DND-41 (cell line): Measurements from ENCODE around the gene SMLR1.

ENCODE experiments used
- ATAC-seq: fragments of 200-7000 bp; cut with Tn5 transposase; 3 replicates; pipeline ENCODE4 v1.9.1; 2021; ENCODE audit warnings: low read depth; ENCODE audit not compliant: insufficient read depth
- DNase-seq: peaks from one replicate; pipeline ENCODE4 v3.0.0-alpha.2; 2020
- H2AFZ ChIP-seq: 2 replicates; pipeline ENCODE4 v1.6.0; 2012; ENCODE audit warnings: low read depth, low read length
- H3K27ac ChIP-seq: 2 replicates; pipeline ENCODE4 v1.5.1; 2012; ENCODE audit warnings: low read length, inconsistent platforms
- H3K27me3 ChIP-seq: fragments of 200-600 bp; sonication (generic); 2 replicates; pipeline ENCODE4 v1.6.0; 2012; ENCODE audit warnings: low read length, mild to moderate bottlenecking, inconsistent platforms; ENCODE audit not compliant: insufficient read depth, poor library complexity
- H3K36me3 ChIP-seq: 2 replicates; pipeline ENCODE4 v1.5.1; 2012; ENCODE audit warnings: low read length, inconsistent platforms; ENCODE audit not compliant: insufficient read depth
- H3K4me1 ChIP-seq: 2 replicates; pipeline ENCODE4 v1.5.1; 2012; ENCODE audit warnings: mild to moderate bottlenecking, low read length; ENCODE audit not compliant: insufficient read depth
- H3K4me2 ChIP-seq: 2 replicates; pipeline ENCODE4 v1.6.0; 2012; ENCODE audit warnings: mild to moderate bottlenecking, moderate library complexity, low read length, inconsistent platforms; ENCODE audit not compliant: insufficient read depth
- H3K4me3 ChIP-seq, 2 experiments: fragments of 200-600 bp in 1 of 2; shearing (Covaris generic) in 1 of 2; 2 replicates each; pipeline ENCODE4 v1.5.1; 2012 to 2016; ENCODE audit warnings: inconsistent platforms in 2 of 2, low read length in 2 of 2, mild to moderate bottlenecking in 2 of 2, low read depth in 1 of 2, moderate library complexity in 1 of 2
- H3K79me2 ChIP-seq: 2 replicates; pipeline ENCODE4 v1.6.0; 2012; ENCODE audit warnings: low read length, inconsistent platforms; ENCODE audit not compliant: insufficient read depth
- H3K9ac ChIP-seq: 2 replicates; pipeline ENCODE4 v1.6.0; 2012; ENCODE audit warnings: low read depth, mild to moderate bottlenecking, inconsistent platforms, low read length, moderate library complexity
- H3K9me3 ChIP-seq: 2 replicates; pipeline ENCODE4 v1.5.1; 2012; ENCODE audit warnings: low read length, moderate library complexity, mild to moderate bottlenecking, inconsistent platforms; ENCODE audit not compliant: insufficient read depth, severe bottlenecking
- H4K20me1 ChIP-seq: 2 replicates; pipeline ENCODE4 v1.6.0; 2012; ENCODE audit warnings: low read length; ENCODE audit not compliant: insufficient read depth
- EZH2 ChIP-seq: IDR thresholded peaks from 3 replicates; pipeline ENCODE4 v1.6.1; 2012; ENCODE audit warnings: borderline replicate concordance, low read depth, mild to moderate bottlenecking, moderate library complexity, low read length, inconsistent platforms; ENCODE audit not compliant: severe bottlenecking
- TF ChIP-seq, protein P1 (sequence below): IDR thresholded peaks from 2 replicates; pipeline ENCODE4 v1.5.1; 2012; ENCODE audit warnings: borderline replicate concordance, low read length, moderate library complexity, mild to moderate bottlenecking; ENCODE audit not compliant: poor library complexity, severe bottlenecking; ENCODE audit errors: extremely low read depth

The SMLR1 gene

DNA sequence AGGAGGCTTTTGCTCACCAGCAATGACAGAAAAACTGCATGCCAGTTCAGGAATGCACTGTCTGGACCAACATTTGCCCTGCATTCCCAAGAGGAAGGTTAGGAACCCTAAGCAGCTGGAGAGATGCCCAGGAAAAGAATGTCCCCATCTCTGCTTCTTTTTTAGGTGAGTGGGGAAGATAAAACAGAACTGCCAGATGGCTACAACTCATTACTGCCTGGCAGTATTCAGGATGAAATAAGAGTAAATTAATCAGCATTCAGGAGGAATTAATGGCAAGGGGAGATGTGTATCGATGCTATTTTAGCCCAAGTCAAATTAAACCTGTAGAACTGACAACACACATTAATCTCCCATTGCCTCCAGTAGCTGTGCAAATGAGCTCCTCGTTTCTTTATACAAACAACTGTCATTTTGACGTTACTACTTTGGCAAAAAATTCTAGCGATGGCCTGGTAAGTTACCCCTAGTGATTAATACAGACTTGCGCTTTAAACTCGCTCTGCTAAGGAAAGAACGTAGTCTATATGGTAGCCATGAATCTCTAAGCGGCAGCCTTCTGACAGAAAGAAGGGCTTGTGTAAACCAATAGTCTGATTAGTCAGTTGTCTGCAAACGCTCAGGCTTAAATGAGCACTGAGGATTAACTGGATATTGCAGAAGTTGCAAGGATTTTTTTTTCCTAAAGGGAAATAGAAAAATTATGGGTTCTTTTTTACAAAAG is 16.7 kb upstream of the SMLR1 start:
- H3K79me2 ChIP-seq: no peaks in the 10 kb centered on the region
- H3K9ac ChIP-seq: no peak overlapping the region
- no peak overlapping the region for H2AFZ ChIP-seq
- no peak for ATAC-seq
- H3K4me3 ChIP-seq: no peak overlapping the region
- H3K4me2 ChIP-seq: no peak overlapping the region
- H4K20me1 ChIP-seq: no peaks in the 10 kb centered on the region
- no peaks in the 10 kb centered on the region for H3K4me1 ChIP-seq
- DNase-seq: no peak
- no peak overlapping the region for H3K27ac ChIP-seq
- TF ChIP-seq EZH2: no peak
- TF ChIP-seq, protein P1, sequence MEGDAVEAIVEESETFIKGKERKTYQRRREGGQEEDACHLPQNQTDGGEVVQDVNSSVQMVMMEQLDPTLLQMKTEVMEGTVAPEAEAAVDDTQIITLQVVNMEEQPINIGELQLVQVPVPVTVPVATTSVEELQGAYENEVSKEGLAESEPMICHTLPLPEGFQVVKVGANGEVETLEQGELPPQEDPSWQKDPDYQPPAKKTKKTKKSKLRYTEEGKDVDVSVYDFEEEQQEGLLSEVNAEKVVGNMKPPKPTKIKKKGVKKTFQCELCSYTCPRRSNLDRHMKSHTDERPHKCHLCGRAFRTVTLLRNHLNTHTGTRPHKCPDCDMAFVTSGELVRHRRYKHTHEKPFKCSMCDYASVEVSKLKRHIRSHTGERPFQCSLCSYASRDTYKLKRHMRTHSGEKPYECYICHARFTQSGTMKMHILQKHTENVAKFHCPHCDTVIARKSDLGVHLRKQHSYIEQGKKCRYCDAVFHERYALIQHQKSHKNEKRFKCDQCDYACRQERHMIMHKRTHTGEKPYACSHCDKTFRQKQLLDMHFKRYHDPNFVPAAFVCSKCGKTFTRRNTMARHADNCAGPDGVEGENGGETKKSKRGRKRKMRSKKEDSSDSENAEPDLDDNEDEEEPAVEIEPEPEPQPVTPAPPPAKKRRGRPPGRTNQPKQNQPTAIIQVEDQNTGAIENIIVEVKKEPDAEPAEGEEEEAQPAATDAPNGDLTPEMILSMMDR: no peak
- H3K9me3 ChIP-seq: no peaks in the 10 kb centered on the region
- no peaks in the 10 kb centered on the region for H3K36me3 ChIP-seq
- H3K27me3 ChIP-seq: no peaks in the 10 kb centered on the region

GRCh38 chr6:130811932-130812331 is 15.3 kb upstream of the SMLR1 start:
- no peaks in the 10 kb centered on the region for H3K4me1 ChIP-seq
- H3K27ac ChIP-seq: no peak overlapping the region
- no peak overlapping the region for H3K4me3 ChIP-seq
- DNase-seq (no peak), ATAC-seq (no peak)
- no peaks in the 10 kb centered on the region for H3K79me2 ChIP-seq
- TF ChIP-seq, protein P1: no peak
- no peak for TF ChIP-seq EZH2
- no peak overlapping the region for H3K9ac ChIP-seq
- no peaks in the 10 kb centered on the region for H3K27me3 ChIP-seq
- no peaks in the 10 kb centered on the region for H4K20me1 ChIP-seq
- no peaks in the 10 kb centered on the region for H3K36me3 ChIP-seq
- H2AFZ ChIP-seq: no peak overlapping the region
- no peak overlapping the region for H3K4me2 ChIP-seq
- no peaks in the 10 kb centered on the region for H3K9me3 ChIP-seq

- Histone ChIP-seq H3K4me1 (no peaks in the 10 kb centered on the region), H3K79me2 (no peaks in the 10 kb centered on the region), H3K4me2 (no peak overlapping the region), H3K9ac (no peak overlapping the region), H2AFZ (no peak overlapping the region), H3K36me3 (no peaks in the 10 kb centered on the region), H3K9me3 (no peaks in the 10 kb centered on the region), H3K27me3 (no peaks in the 10 kb centered on the region), H3K27ac (no peak overlapping the region), H4K20me1 (no peaks in the 10 kb centered on the region), H3K4me3 (no peak overlapping the region)
- no peak for ATAC-seq
- DNase-seq: no peak
- TF ChIP-seq, protein P1: no peak
- TF ChIP-seq EZH2: no peak
These were observed 12.7 kb upstream of the SMLR1 start for GRCh38 chr6:130814506-130814905.
